ENCODE data around the gene ATP2C2.

GRCh38 chr16:84501077-84501735, 132.9 kb downstream of the ATP2C2 start:
- TF ChIP-seq CTCF (IDR thresholded peaks at IDR 0.05; ENCODE audit: low read depth, low read length) (no peak), POLR2A (IDR thresholded peaks at IDR 0.05; ENCODE audit: extremely low read depth, insufficient read length) (no peak), MAX (IDR thresholded peaks at IDR 0.05; ENCODE audit: low read depth, low read length) (no peak), MYC (IDR thresholded peaks at IDR 0.05; ENCODE audit: low read depth, low read length) (no peak)
